Stimulated activated CD8-positive, alpha-beta memory T cell treated with anti-CD3 and anti-CD28 coated beads, Interleukin-4, amount 100 ng/mL, for 1 hour (primary cell): ENCODE data around the gene TMPRSS7.

Experiments used
- DNase-seq, 2 donors: peaks; one replicate each; pipeline ENCODE4 v3.0.0-alpha.2; 2020; ENCODE audit warnings: low read depth in 2 of 2, low spot score in 1 of 2

Gene TMPRSS7

GRCh38 chr3:112034436-112034835 lies at the start of gene TMPRSS7:
Gene TMPRSS7 (plus strand): TSS chr3:112034736. CDS start chr3:112034846, 110 bp downstream.
- no peak for DNase-seq

GRCh38 chr3:111986800-111987199 lies 47.7 kb upstream of the TMPRSS7 start:
- no peak for DNase-seq

GRCh38 chr3:111989061-111989678 lies 45.4 kb upstream of the TMPRSS7 start:
- no peak for DNase-seq

DNA sequence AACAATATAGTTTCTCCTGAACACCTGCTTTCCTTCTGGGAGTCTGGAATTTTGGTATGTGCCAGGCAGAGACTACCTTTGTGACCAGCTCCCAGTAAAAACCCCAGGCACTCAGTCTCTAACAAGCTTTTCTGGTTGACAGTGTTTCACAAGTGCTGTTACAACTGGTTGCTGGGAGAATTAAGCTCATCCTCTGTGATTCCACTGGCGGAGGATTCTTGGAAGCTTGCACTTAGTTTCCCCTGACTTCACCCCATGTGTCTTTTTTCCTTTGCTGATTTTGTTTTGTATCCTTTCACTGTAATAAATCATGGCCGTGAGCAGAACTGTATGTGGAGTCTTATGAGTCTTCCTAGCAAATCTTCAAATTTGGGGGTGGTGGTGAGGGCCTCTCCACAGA lies 41.5 kb upstream of the TMPRSS7 start:
- no peak for DNase-seq

GRCh38 chr3:111998636-111999483 lies 35.7 kb upstream of the TMPRSS7 start, which contains the start of gene TAGLN3:
Gene TAGLN3 (plus strand): TSS chr3:111998922. CDS start chr3:111999423, 501 bp downstream.
- no peak for DNase-seq

DNA sequence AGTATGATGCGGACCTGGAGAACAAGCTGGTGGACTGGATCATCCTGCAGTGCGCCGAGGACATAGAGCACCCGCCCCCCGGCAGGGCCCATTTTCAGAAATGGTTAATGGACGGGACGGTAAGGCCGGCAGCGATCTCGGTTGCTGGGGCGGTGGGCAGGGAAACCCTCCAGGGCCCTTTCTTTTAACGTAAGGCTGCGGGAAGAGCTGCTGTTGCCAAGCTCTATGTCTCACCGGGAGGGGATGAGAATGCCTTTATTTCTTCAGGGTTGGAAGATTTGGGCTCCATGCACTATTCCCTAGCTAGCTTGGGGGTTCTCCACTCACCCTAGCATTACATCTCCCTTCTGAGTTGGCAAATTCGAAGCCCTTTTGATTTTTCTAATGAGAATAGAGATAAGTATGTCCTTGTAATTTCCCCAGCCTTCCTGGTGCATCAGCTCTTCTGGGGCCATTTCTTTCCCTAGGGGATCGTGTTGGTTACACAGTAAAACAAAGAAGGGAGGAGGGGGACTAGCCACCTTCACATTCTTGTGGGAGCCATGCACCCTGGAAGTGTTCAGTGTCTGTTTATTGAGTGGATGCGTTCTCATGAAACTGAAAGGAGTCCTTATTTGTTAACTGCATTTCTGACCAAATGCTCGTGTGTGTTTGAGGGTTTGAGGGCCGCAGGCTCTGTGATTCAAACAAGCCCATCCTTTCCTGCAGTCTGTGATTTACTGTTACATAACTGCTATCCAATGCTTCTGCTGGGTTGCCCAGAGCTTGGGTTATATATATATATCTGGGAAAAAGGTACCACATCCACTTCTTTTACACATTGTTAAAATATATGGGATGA lies 34.8 kb upstream of the TMPRSS7 start:
- DNase-seq = no peak

DNA sequence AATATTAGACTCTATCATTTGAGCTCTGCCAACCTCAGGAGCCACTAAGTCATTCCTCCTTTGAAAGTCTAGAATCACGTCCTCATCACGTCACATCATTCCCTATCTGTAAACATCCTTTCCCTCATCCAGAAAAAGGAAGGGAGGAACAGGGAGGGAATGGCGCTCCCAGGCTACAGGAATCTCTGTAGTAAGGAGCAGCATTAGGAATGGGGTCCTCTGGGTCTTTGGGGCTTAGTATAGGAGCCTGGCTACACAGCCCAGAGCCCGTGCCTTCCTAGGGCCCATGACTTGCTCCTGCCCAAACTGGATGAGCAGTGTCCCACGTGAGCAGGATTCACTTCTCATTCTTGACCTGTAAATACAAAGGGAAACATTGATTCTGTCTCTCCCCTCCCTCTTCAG lies 34.2 kb upstream of the TMPRSS7 start:
- no peak for DNase-seq

GRCh38 chr3:112000966-112001365 lies 33.6 kb upstream of the TMPRSS7 start:
- no peak for DNase-seq

- DNase-seq = no peak
Observed at GRCh38 chr3:112001526-112001925, 33.0 kb upstream of the TMPRSS7 start.

DNA sequence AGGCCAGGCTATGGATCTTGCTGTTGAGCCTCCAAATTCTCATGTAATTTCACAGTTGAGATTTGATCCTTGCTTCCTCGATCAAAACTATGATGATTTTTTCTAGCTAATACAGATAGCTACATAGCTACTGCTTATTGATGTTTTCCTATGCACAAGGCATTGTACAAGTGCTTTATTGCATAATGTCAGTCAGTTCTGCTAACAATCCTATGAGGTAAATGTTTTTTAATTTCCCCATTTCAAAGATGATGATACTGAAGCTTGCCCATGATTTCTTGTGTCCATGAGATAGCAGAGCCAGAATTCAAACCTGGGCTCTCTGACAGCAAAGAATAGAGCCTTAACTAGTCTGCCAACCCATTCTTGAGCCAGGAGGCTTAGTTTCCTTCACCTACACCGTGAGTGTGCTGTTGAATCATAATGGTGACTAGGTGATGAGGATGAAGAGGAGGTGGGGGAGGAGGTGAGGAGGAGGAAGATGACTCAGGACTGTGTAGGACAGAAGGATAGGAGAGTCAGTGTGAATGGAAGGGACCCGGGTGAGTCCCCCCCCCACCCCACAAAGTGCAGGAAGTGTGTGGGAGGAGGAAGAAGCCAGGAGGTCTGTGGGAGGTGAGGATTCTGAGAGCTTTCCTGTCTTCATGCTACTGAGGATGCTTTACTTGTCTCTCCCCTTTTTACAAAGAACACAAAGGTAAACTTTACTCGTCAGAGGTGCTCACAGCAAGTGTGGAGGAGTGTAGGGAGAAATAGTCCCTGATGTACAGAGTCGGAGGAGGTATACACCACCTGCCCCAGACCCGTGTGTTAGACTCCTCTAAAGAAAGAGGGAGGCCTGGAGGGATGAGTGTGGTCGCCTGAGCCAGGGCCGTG lies 32.2 kb upstream of the TMPRSS7 start:
- no peak for DNase-seq

- no peak for DNase-seq
Observed at GRCh38 chr3:112003321-112004080, 31.0 kb upstream of the TMPRSS7 start.

GRCh38 chr3:112004187-112004586 lies 30.3 kb upstream of the TMPRSS7 start:
- DNase-seq = no peak

- no peak for DNase-seq
Observed at GRCh38 chr3:112004669-112005068, 29.9 kb upstream of the TMPRSS7 start.

DNA sequence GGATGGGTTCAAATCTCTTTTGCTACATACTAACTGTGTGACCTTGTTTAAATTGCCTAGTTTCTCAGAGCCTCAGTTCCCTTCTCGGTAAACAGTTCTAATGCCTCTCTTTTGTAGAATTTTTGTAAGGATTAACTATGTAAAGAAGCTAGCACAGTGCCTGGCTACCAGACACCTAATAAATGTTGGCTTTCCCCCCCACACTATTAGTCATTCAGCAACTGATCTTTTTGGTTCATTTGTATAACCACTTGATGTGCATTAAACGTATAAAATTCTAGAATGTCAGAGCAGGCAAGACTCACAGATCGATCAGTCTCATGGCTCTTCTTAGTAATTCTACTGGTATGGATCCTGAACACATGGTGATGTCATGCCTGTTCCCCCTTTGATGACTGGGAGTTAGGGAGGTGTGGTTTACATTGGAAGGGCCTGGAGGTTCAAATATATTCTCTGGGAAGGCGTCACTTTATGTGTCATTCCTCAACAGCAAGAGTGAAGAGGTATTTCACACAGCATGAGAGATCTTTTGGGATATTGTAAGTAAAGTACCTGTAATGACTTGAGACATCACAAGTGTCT lies 29.4 kb upstream of the TMPRSS7 start:
- DNase-seq = no peak

GRCh38 chr3:112007633-112008032 lies 26.9 kb upstream of the TMPRSS7 start:
- no peak for DNase-seq

- no peak for DNase-seq
Observed at GRCh38 chr3:112009670-112010069, 24.9 kb upstream of the TMPRSS7 start.

GRCh38 chr3:112010636-112011035 lies 23.9 kb upstream of the TMPRSS7 start:
- DNase-seq = no peak

- no peak for DNase-seq
Observed at GRCh38 chr3:112011376-112011940, 23.1 kb upstream of the TMPRSS7 start.
